SK-N-SH (cell line): Measurements from ENCODE around the gene TSSC4. TPM values are rescaled to one million over a fixed set of nuclear protein-coding genes. Genes with fewer than 3 reads are reported as not detected.

Source experiments
- CTCF ChIA-PET: fragments of 300-600, 350-600 bp; formaldehyde crosslinking; extraction: SDS; loops from one replicate; lab custom pipeline; 2021; lab: Yijun Ruan, JAX
- POLR2A ChIA-PET: fragments of 350-600 bp; sonication (Branson Sonifier 250); formaldehyde crosslinking; extraction: SDS; loops from one replicate; lab custom pipeline; 2020; ENCODE audit warnings: antibody characterized with exemption, inconsistent platforms; lab: Yijun Ruan, JAX
- DNase-seq: peaks from one replicate; pipeline ENCODE4 v3.0.0; 2012
- H2AFZ ChIP-seq: fragments of 200-600 bp; sonication (generic); 2 replicates; pipeline ENCODE4 v1.8.1; 2016; ENCODE audit warnings: antibody characterized with exemption, mild to moderate bottlenecking, low read depth
- H3F3A ChIP-seq: fragments of 200-600 bp; sonication (generic); replicated peaks from 2 replicates; pipeline ENCODE3; 2016; ENCODE audit warnings: antibody characterized with exemption, mild to moderate bottlenecking; ENCODE audit not compliant: insufficient read depth
- H3K27ac ChIP-seq, 2 experiments: fragments of 200-500 bp in 1 of 2; fragments of 200-600 bp in 1 of 2; sonication (Bioruptor generic) in 1 of 2; sonication (generic), shearing (Covaris generic) in 1 of 2; 2 replicates each; pipeline versions ENCODE4 v1.5.1 to v1.6.1; 2014 to 2016; ENCODE audit warnings: low read depth in 2 of 2, inconsistent platforms in 1 of 2, low read length in 1 of 2, mild to moderate bottlenecking in 1 of 2, mixed read lengths in 1 of 2
- H3K27me3 ChIP-seq: fragments of 200-600 bp; sonication (generic), shearing (Covaris generic); 2 replicates; pipeline ENCODE4 v1.6.1; 2016; ENCODE audit warnings: mixed run types; ENCODE audit not compliant: insufficient read depth
- H3K36me3 ChIP-seq, 2 experiments: fragments of 200-500 bp in 1 of 2; fragments of 200-600 bp in 1 of 2; sonication (Bioruptor generic) in 1 of 2; sonication (generic) in 1 of 2; replicated peaks in 1 of 2; 2 replicates each; pipeline versions ENCODE3 to v1.5.1; 2014 to 2016; ENCODE audit warnings: low read length in 1 of 2, mild to moderate bottlenecking in 1 of 2; ENCODE audit not compliant: insufficient read depth in 2 of 2, control insufficient read depth in 1 of 2
- H3K4me1 ChIP-seq, 2 experiments: fragments of 200-500 bp in 1 of 2; fragments of 200-600 bp in 1 of 2; sonication (Bioruptor generic) in 1 of 2; sonication (generic), shearing (Covaris generic) in 1 of 2; 2 replicates each; pipeline versions ENCODE4 v1.5.1 to v1.6.1; 2014 to 2016; ENCODE audit warnings: low read depth in 1 of 2, low read length in 1 of 2, mixed run types in 1 of 2; ENCODE audit not compliant: insufficient read depth in 2 of 2, control insufficient read depth in 1 of 2
- H3K4me2 ChIP-seq: fragments of 200-600 bp; sonication (generic), shearing (Covaris generic); 2 replicates; pipeline ENCODE4 v1.6.1; 2017; ENCODE audit warnings: mixed run types
- H3K4me3 ChIP-seq, 2 experiments: fragments of 200-500 bp in 1 of 2; fragments of 200-600 bp in 1 of 2; sonication (Bioruptor generic) in 1 of 2; sonication (generic), shearing (Covaris generic) in 1 of 2; 2 replicates each; pipeline versions ENCODE4 v1.5.1 to v1.8.1; 2014 to 2016; ENCODE audit warnings: low read depth in 2 of 2, inconsistent platforms in 1 of 2, low read length in 1 of 2, mild to moderate bottlenecking in 1 of 2, mixed read lengths in 1 of 2, moderate library complexity in 1 of 2
- H3K79me2 ChIP-seq: fragments of 200-600 bp; sonication (generic); 2 replicates; pipeline ENCODE4 v1.8.1; 2017; ENCODE audit warnings: mild to moderate bottlenecking; ENCODE audit not compliant: insufficient read depth
- H3K9ac ChIP-seq: fragments of 200-600 bp; sonication (generic); 2 replicates; pipeline ENCODE4 v1.6.1; 2017; ENCODE audit warnings: mixed run types
- H3K9me2 ChIP-seq: fragments of 200-600 bp; sonication (generic); 2 replicates; pipeline ENCODE4 v1.6.1; 2017; ENCODE audit warnings: mixed run types
- H3K9me3 ChIP-seq: fragments of 200-600 bp; sonication (generic); 2 replicates; pipeline ENCODE4 v1.6.1; 2017; ENCODE audit warnings: mixed run types, mild to moderate bottlenecking, moderate library complexity
- H4K20me1 ChIP-seq: fragments of 200-600 bp; sonication (generic); 2 replicates; pipeline ENCODE4 v1.6.1; 2017; ENCODE audit warnings: mild to moderate bottlenecking, mixed run types; ENCODE audit not compliant: insufficient read depth
- CHD2 ChIP-seq: fragments of 150-350 bp; IDR thresholded peaks from 2 replicates; pipeline ENCODE4 v1.6.1; 2018; ENCODE audit warnings: low read length; ENCODE audit not compliant: partially characterized antibody
- CTCF ChIP-seq: fragments of 200-600 bp; sonication (generic); IDR thresholded peaks from 2 replicates; pipeline ENCODE4 v1.6.1; 2017; ENCODE audit warnings: antibody characterized with exemption, mild to moderate bottlenecking, moderate library complexity
- EZH2phosphoT487 ChIP-seq: fragments of 200-600 bp; sonication (generic); IDR thresholded peaks from 2 replicates; pipeline ENCODE4 v1.6.1; 2017; ENCODE audit warnings: low read depth, mixed run types, mild to moderate bottlenecking, antibody characterized with exemption, moderate library complexity, borderline replicate concordance
- FOXJ3 ChIP-seq: sonication (generic); formaldehyde crosslinking; IDR thresholded peaks from 2 replicates; pipeline ENCODE4 v1.5.1; 2020; ENCODE audit warnings: mild to moderate bottlenecking, missing genetic modification reagents
- FOXM1 ChIP-seq: IDR thresholded peaks from 2 replicates; pipeline ENCODE4 v1.4.0; 2012; ENCODE audit warnings: low read depth, mild to moderate bottlenecking
- MEF2A ChIP-seq: IDR thresholded peaks from 2 replicates; pipeline ENCODE4 v1.4.0; 2012; ENCODE audit warnings: low read depth, borderline replicate concordance
- NFIC ChIP-seq: IDR thresholded peaks from 2 replicates; pipeline ENCODE4 v1.4.0; 2012; ENCODE audit warnings: borderline replicate concordance
- REST ChIP-seq: IDR thresholded peaks from 2 replicates; pipeline ENCODE4 v1.6.1; 2012; ENCODE audit warnings: mild to moderate bottlenecking, low read depth, low read length, moderate library complexity
- RFX5 ChIP-seq: IDR thresholded peaks from 2 replicates; pipeline ENCODE4 v1.6.1; 2012; ENCODE audit warnings: mild to moderate bottlenecking, improper control_type of control experiment, low read length
- RXRA ChIP-seq: IDR thresholded peaks from 2 replicates; pipeline ENCODE4 v1.4.0; 2012; ENCODE audit warnings: low read depth, mild to moderate bottlenecking, borderline replicate concordance
- SMC3 ChIP-seq: IDR thresholded peaks from 2 replicates; pipeline ENCODE4 v1.6.1; 2012; ENCODE audit warnings: low read depth, low read length, improper control_type of control experiment
- TEAD4 ChIP-seq: IDR thresholded peaks from 2 replicates; pipeline ENCODE4 v1.4.0; 2012; ENCODE audit warnings: mild to moderate bottlenecking, borderline replicate concordance; ENCODE audit not compliant: insufficient read depth
- WGBS: methylation state at CpG from one replicate; pipeline ENCODE4 v1.1.6; 2017; ENCODE audit warnings: low lambda C conversion rate; 5-methylcytosine and 5-hydroxymethylcytosine counted together
- polyA plus RNA-seq, 3 experiments: library from polyadenylated mRNA; depleted of rRNA; stranded (reverse); fragments of >200 nt; gene quantifications; 2 replicates each; pipeline ENCODE4 v1.2.3, GENCODE V29; 2012
- TF ChIP-seq, protein P1 (sequence below): IDR thresholded peaks from 2 replicates; pipeline ENCODE4 v1.4.0; 2012; ENCODE audit warnings: low read depth, borderline replicate concordance
- TF ChIP-seq, protein P2 (sequence below): fragments of 150-350 bp; IDR thresholded peaks from 2 replicates; pipeline ENCODE4 v1.6.1; 2017; ENCODE audit warnings: antibody characterized with exemption, low read length, low read depth, borderline replicate concordance
- TF ChIP-seq, protein P3 (sequence below): IDR thresholded peaks from 2 replicates; pipeline ENCODE4; 2012

TSSC4 gene
- polyA plus RNA-seq, 1 of the 3 experiments (the other 2 are of a cell fraction), result 45.1 TPM

DNA sequence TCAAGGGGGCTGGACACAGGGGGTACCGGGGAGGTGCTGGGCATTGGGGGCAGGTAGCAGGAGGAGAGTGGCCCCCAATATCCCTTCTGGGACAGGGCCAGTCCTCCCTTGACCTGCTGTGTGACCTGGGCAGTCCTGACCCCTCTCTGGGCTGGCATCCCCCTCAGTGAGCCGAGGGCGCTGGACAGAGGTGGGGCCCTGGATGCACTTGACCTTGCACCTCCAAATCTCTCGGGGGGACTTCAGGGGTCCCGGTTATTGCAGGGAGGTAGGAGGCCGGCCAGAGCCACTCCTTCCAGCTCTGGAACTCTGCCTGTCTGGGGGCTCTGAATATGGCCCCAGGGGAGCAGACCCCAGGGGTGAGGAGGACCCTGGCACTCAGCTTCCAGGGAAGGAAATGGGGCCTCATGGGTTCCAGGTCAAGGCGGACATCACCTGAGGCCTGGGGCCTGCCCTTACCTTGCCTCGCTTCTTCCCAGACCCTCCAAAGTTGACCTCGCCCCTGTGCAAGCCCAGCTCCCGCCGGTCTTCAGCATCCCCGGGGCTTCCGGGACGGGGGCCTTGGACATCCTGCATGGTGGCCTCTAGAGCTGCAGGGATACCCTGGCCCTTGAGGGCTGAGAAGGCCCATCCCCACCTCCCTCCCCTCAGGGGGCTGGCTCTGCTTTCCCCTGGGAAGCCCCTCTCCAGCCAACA lies 22.1 kb downstream of the TSSC4 start:
- ChIA-PET POLR2A (no interaction called here), CTCF (interaction anchor here (0.5 to 11.8 kb wide), 11 partner anchors 23 to 467 kb away, joined by 3 to 461 read pairs (median 14); partner anchors contain the start of genes C11orf21, CDKN1C and TSPAN32)
- H3K27me3 ChIP-seq, result no peaks in the 10 kb centered on the region
- H3K9me3 ChIP-seq, result no peaks in the 10 kb centered on the region
- H3K27ac ChIP-seq, result no peak overlapping the region
- no peak overlapping the region for H3K4me2 ChIP-seq
- 67% methylated on average over 8 of the region's 14 CpGs for WGBS
- no peak overlapping the region for H2AFZ ChIP-seq
- no peaks in the 10 kb centered on the region for H3K36me3 ChIP-seq
- no peaks in the 10 kb centered on the region for H3K79me2 ChIP-seq
- no peaks in the 10 kb centered on the region for H4K20me1 ChIP-seq
- DNase-seq, result no peak
- no peak overlapping the region for H3K9ac ChIP-seq
- TF ChIP-seq CHD2 (no peak), RXRA (no peak), FOXM1 (no peak), REST (no peak), FOXJ3 (CRISPR knock-in tag) (no peak), MEF2A (no peak), SMC3 (no peak), TEAD4 (no peak), RFX5 (no peak), CTCF (no peak), NFIC (no peak), EZH2phosphoT487 (no peak)
- TF ChIP-seq, protein P1, sequence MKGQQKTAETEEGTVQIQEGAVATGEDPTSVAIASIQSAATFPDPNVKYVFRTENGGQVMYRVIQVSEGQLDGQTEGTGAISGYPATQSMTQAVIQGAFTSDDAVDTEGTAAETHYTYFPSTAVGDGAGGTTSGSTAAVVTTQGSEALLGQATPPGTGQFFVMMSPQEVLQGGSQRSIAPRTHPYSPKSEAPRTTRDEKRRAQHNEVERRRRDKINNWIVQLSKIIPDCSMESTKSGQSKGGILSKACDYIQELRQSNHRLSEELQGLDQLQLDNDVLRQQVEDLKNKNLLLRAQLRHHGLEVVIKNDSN, result no peak
- TF ChIP-seq, protein P2, sequence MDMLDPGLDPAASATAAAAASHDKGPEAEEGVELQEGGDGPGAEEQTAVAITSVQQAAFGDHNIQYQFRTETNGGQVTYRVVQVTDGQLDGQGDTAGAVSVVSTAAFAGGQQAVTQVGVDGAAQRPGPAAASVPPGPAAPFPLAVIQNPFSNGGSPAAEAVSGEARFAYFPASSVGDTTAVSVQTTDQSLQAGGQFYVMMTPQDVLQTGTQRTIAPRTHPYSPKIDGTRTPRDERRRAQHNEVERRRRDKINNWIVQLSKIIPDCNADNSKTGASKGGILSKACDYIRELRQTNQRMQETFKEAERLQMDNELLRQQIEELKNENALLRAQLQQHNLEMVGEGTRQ, result no peak
- TF ChIP-seq, protein P3, sequence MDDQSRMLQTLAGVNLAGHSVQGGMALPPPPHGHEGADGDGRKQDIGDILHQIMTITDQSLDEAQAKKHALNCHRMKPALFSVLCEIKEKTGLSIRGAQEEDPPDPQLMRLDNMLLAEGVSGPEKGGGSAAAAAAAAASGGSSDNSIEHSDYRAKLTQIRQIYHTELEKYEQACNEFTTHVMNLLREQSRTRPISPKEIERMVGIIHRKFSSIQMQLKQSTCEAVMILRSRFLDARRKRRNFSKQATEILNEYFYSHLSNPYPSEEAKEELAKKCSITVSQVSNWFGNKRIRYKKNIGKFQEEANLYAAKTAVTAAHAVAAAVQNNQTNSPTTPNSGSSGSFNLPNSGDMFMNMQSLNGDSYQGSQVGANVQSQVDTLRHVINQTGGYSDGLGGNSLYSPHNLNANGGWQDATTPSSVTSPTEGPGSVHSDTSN, result no peak
- H3K4me3 ChIP-seq, result no peak overlapping the region
- no peaks in the 10 kb centered on the region for H3K9me2 ChIP-seq
- H3K4me1 ChIP-seq, result no peaks in the 10 kb centered on the region; a peak in 1 of 4 replicates
- H3F3A ChIP-seq, result no peaks in the 10 kb centered on the region
